ENCODE results near the gene MEIS3.

The MEIS3 gene

GRCh38 chr19:47358936-47359335 lies 60.4 kb downstream of the MEIS3 start:
- DNase-seq (ENCODE audit: low spot score), result no peak

- DNase-seq (ENCODE audit: low spot score), result no peak
These were observed 61.3 kb downstream of the MEIS3 start for GRCh38 chr19:47357788-47358680.

GRCh38 chr19:47356900-47357299 lies 62.4 kb downstream of the MEIS3 start:
- DNase-seq (ENCODE audit: low spot score), result no peak

- no peak for DNase-seq (ENCODE audit: low spot score)
These were observed 66.0 kb downstream of the MEIS3 start for GRCh38 chr19:47353307-47353712.

Measured in CD4-positive, alpha-beta T cell treated with Interleukin-2 at 100 ng/mL for 4 hours (primary cell).